ENCODE data around the gene TRPV3. TPM values are rescaled to one million over a fixed set of nuclear protein-coding genes. Genes with fewer than 3 reads are reported as not detected.

The TRPV3 gene
- total and polyA plus RNA-seq, 2 donors (not counting 3 experiments of a cell fraction or from before 2014, with no cell fraction given): 0.01 TPM; not detected in 1

GRCh38 chr17:3600529-3601205 lies 43.1 kb upstream of the TRPV3 start:
- DNase-seq (ENCODE audit: low read depth, low spot score) (no peak), FAIRE-seq (no peak)
- Histone ChIP-seq H4K20me1 (replicated peaks; ENCODE audit: control insufficient read depth, extremely low read depth, insufficient read depth, low read length) (no peaks in the 10 kb centered on the region), H3K4me1 (ENCODE audit: control insufficient read depth, extremely low read depth, insufficient read depth, low read length) (peaks cover 9% of the 10 kb centered on the region), H3K9me3 (replicated peaks; ENCODE audit: control insufficient read depth, insufficient read depth, low read length) (no peaks in the 10 kb centered on the region), H3K9ac (replicated peaks; ENCODE audit: extremely low read depth, insufficient read depth, low read length) (no peak overlapping the region), H3K27ac (ENCODE audit: insufficient read depth, low read depth, low read length) (no peak overlapping the region), H3K4me3 (replicated peaks in 1 of 3; ENCODE audit: insufficient read depth in 1 of 3, low read depth in 1 of 3, low read length in 3 of 3) (no peak overlapping the region), H3K9me1 (replicated peaks; ENCODE audit: control insufficient read depth, extremely low read depth, insufficient read depth, low read length) (no peaks in the 10 kb centered on the region), H3K36me3 (ENCODE audit: control insufficient read depth in 2 of 2, extremely low read depth in 1 of 2, insufficient read depth in 2 of 2, low read length in 2 of 2) (no peaks in the 10 kb centered on the region), H3K4me2 (ENCODE audit: insufficient read depth, low read length) (no peak overlapping the region), H2AFZ (ENCODE audit: low read depth, low read length) (no peak overlapping the region), H3K79me2 (ENCODE audit: control insufficient read depth, insufficient read depth, low read length) (no peaks in the 10 kb centered on the region), H3K27me3 (ENCODE audit: control insufficient read depth in 2 of 2, insufficient read depth in 2 of 2, low read length in 2 of 2) (no peaks in the 10 kb centered on the region)
- dilution Hi-C loops (cut with MboI; ENCODE audit: extremely low pct_ligation_motif_present, low sequenced_read_pairs): no loop called here
- no TSS peak for BruUV-seq (replicated peaks)
- ChIA-PET POLR2A (no interaction called here), CTCF (no interaction called here)
- TF ChIP-seq, protein P1, sequence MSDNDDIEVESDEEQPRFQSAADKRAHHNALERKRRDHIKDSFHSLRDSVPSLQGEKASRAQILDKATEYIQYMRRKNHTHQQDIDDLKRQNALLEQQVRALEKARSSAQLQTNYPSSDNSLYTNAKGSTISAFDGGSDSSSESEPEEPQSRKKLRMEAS (IDR thresholded peaks at IDR 0.05; ENCODE audit: insufficient read depth, insufficient read length): no peak
- TF ChIP-seq EZH2 (IDR thresholded peaks at IDR 0.05; ENCODE audit: borderline replicate concordance, low read depth, low read length, severe bottlenecking) (no peak), POLR2AphosphoS5 (IDR thresholded peaks at IDR 0.05; ENCODE audit: insufficient read depth, low read depth, low read length) (no peak), POLR2A (IDR thresholded peaks at IDR 0.05; ENCODE audit: low read depth, low read length) (no peak), JUN (IDR thresholded peaks at IDR 0.05; ENCODE audit: borderline replicate concordance, insufficient read depth, insufficient read length, low read depth) (no peak), FOS (IDR thresholded peaks at IDR 0.05; ENCODE audit: borderline replicate concordance, insufficient read depth, low read length) (no peak), MYC (IDR thresholded peaks at IDR 0.05; ENCODE audit: low read depth, low read length) (no peak), GATA2 (IDR thresholded peaks at IDR 0.05; ENCODE audit: insufficient read depth, insufficient read length, low read depth, low read length) (no peak)
- TF ChIP-seq, protein P2, sequence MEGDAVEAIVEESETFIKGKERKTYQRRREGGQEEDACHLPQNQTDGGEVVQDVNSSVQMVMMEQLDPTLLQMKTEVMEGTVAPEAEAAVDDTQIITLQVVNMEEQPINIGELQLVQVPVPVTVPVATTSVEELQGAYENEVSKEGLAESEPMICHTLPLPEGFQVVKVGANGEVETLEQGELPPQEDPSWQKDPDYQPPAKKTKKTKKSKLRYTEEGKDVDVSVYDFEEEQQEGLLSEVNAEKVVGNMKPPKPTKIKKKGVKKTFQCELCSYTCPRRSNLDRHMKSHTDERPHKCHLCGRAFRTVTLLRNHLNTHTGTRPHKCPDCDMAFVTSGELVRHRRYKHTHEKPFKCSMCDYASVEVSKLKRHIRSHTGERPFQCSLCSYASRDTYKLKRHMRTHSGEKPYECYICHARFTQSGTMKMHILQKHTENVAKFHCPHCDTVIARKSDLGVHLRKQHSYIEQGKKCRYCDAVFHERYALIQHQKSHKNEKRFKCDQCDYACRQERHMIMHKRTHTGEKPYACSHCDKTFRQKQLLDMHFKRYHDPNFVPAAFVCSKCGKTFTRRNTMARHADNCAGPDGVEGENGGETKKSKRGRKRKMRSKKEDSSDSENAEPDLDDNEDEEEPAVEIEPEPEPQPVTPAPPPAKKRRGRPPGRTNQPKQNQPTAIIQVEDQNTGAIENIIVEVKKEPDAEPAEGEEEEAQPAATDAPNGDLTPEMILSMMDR (IDR thresholded peaks at IDR 0.05; ENCODE audit: extremely low read depth in 1 of 2, insufficient read depth in 1 of 2, low read depth in 1 of 2, low read length in 2 of 2): no peak
- intact Hi-C loops (cut with micrococcal nuclease): no loop called here

Measured in endothelial cell of umbilical vein (primary cell).